ENCODE results near the gene SLC25A45.

- no peak for TF ChIP-seq CTCF (optimal IDR thresholded peaks at IDR 0.05 in 1 of 3, IDR thresholded peaks at IDR 0.05 in 1 of 3, conservative IDR thresholded peaks at IDR 0.05 in 1 of 3; ENCODE audit: extremely low read depth in 1 of 3, insufficient read depth in 2 of 3, low read length in 3 of 3)
- TF ChIP-seq EZH2 (IDR thresholded peaks at IDR 0.05; ENCODE audit: low read length) = no peak
These were observed 440 bp upstream of the SLC25A45 start for GRCh38 chr11:65382804-65383368.

Measured in keratinocyte (primary cell).